Effector CD4-positive, alpha-beta T cell (primary cell): ENCODE data around the gene SIK3.
"Not testable (repeated sequence)": the region's sequence is repeated elsewhere in the genome, so short reads cannot be mapped to it uniquely, and the experiment has no call there.

Experiments
- DNase-seq: peaks from one replicate; pipeline ENCODE4 v3.0.0-alpha.2; 2020
- total RNA-seq: gene quantifications from one replicate; lab custom pipeline; 2026; lab: John Stamatoyannopoulos, UW

Gene SIK3
- total RNA-seq: 128 reads per million, percentile 87 among the genes with 10 or more reads in this experiment

DNA sequence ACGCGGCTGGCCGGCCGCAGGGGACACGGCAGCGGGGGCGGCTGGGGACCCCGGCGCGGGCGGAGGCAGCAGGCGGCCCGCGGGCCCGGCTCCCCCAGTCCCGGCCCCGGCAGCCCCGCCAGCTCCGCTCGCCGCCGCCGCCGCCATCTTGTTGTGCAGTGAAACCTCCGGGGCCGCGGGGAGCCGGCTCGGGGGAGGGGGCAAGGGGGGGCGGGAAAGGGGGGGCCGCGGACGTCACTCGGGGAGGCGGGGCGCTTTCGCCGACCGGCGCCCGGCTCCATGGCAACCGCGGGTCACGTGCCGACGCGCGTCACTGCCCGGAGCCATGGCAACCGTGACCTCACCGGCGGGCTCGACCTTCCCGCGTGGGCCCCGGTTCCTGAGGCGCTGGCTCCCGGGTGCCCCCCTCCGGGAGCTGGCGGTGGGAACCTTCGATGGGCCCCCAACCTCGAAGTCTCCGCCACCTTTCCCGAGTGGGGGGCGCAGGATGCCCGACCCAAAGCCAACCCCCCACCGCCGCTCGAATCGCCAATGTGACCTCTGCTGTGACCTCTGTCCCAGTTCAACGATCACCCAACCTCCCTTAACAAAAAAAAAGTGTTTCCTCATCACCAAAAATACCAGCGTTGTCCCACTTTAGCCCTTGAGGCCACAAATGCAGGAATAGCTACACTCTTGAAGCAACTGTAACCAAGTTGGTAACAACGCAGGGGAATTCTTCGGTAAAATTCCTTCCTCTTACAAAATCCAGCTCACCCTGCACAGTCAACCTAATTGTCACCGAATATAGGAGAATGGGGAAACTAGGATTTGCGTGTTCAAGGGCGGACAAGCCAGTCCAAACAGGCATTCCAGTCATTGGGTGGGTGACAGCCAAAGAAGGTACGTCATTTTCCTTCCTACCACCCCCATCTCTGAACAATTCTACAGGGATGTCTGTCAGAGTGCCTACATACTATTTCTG is at the start of gene SIK3:
Gene SIK3, minus strand, starts transcription at position 160 of the 964 bp plus-strand sequence. Its CDS starts 13 bp downstream, at position 147.
- DNase-seq: peak; percentile 93

- DNase-seq: no peak
These were observed 48.3 kb upstream of the SIK3 start for GRCh38 chr11:117146521-117146920.

- no peak for DNase-seq
These were observed 47.1 kb upstream of the SIK3 start for GRCh38 chr11:117145393-117145761.

GRCh38 chr11:117144477-117145392 is 46.5 kb upstream of the SIK3 start:
- DNase-seq: peak; percentile 17

- peak; percentile 90 for DNase-seq
These were observed 45.7 kb upstream of the SIK3 start, which contains the start of gene PAFAH1B2 for GRCh38 chr11:117143871-117144476. Gene PAFAH1B2, plus strand, starts transcription at chr11:117144287. Its CDS starts 8,161 bp downstream, at chr11:117152448.

GRCh38 chr11:117143390-117143789 is 45.2 kb upstream of the SIK3 start:
- no peak for DNase-seq

DNA sequence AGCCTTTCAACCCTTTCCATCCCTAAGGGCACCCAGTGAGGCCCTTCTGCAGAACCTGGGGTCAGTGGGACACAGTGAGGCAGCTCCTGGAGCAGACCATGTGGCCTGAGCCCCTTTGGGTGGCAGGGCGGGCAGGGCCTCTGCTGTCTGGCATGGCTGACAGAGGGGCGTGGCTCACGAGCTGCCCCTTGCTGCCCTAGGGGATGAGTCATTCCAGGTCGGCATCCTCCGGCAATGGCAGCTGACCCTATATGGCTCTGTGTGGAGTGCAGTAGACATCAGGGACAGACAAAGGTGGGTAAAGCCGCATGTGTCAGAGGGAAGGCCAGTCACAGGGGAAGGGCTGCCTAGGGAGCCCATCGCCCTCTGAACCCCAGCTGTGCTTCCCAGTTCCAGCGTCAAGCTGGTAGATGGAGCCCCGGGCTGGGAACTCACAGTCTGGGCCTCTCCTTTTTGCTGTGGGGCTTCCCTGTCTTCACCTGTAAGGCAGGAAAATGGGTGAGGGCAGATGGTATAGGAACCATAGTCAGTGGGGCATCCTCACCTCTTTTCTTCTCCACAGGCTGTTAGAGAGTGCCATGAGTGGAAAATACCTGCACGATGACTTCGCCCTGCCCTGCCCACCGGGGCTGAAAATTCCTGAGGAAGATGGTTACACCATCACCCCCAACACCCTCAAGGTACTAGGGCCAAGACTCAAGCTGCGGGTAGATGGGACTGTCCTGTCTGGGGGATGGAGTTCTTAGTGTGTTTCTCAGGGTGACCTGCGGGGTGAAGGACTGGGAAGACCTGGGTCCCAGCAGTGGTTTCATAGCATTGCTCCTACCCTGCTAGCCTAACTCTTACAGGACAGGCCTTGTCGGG is 39.2 kb upstream of the SIK3 start:
- not testable (repeated sequence) for DNase-seq

- DNase-seq: not testable (repeated sequence)
These were observed 36.8 kb upstream of the SIK3 start for GRCh38 chr11:117134979-117135378.

DNA sequence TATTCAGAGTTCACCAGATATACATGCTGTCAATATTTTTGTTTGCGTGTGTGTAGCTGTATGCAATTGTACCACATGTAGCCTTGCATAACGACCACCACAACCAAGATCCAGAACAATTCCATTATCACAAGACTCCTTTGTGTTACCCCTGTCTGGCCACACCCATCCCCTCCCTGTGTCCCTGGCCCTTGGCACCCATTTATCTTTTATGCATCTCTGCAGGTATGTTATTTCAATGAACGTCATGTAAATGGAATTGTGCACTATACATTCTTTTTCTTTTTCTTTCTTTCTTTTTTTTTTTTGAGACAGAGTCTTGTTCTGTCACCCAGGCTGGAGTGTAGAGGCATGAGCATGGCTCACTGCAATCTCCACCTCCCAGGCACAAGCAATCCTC is 36.2 kb upstream of the SIK3 start:
- no peak for DNase-seq

DNA sequence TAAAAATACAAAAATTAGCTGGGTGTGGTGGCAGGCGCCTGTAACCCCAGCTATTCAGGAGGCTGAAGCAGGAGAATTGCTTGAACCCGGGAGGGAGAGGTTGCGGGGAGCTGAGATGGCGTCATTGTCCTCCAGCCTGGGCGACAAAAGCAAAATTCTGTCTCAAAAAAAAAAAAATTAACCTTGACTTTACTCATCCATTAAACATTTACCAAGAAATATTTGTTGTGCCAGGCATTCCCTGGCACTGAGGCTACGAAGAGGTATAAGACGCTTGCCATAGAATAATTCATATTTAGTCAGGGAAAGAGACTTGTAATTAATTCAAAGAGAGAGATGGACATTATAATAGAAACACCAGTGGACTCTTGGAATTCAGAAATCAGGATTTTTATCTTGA is 32.7 kb upstream of the SIK3 start:
- DNase-seq: no peak

DNA sequence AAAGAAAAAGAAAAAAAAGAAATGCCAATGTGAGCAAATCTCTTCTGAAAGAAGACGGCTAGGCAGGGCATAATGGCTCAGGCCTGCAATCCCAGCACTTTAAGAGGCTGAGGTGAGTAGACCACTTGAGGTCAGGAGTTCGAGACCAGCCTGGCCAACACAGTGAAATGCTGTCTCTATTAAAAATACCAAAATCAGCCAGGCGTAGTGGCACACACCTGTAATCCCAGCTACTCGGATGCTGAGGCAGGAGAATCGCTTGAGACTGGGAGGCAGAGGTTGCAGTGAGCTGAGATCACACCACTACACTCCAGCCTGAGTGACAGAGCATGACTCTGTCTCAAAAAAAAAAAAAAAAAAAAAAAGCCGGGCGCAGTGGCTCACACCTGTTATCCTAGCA is 32.2 kb upstream of the SIK3 start:
- DNase-seq: not testable (repeated sequence)

DNA sequence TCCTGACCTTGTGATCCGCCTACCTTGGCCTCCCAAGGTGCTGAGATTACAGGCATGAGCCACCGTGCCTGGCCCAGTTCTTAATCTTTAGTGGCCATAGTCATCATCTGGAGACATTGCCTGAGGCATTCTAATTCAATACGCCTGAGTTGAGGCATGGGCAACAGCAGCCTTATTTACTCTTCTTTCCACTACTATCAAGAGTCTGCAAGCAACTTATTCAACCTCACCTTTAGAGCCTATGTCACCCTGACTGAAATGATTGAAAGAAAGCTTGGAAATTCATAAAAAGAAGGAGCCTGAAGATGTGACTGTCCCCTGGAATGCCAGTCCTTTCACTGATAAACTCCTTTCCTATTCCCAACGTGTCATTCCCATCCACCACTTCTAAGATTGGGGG is 30.1 kb upstream of the SIK3 start:
- no peak for DNase-seq

DNA sequence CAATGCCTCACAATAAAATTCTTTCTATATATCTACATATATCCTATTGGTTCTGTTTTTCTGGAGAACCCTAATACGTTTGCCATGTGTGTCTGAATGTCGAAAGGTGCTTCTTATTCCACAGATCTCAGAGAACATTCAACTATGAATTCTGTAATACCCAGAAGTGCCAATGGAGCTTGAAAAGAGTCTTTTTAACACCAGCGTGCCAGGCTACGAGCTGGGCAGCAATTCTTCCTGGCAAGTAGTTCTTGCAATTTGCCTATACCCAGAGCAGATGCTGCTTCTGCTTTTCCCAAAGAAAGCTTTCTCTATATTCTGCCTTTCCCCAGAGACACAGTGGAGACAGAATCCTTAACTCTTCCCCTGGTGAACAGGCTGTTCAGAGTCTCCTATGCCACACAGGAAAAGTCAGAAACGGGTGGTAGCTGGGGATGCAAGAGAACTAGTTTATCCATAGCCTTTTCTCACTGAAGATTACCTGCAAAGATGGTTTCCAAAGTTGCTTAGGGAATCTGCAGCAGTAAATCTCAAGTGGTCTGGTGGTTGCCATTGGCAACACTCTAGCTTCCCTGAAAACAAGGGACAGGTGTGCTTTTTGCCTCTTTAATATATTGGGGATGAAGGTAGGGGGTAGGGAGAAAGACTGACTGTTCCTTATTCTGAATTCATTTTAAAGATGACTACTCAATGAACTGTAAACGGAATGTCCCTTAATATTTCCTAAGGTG is 29.1 kb upstream of the SIK3 start:
- DNase-seq: no peak

DNA sequence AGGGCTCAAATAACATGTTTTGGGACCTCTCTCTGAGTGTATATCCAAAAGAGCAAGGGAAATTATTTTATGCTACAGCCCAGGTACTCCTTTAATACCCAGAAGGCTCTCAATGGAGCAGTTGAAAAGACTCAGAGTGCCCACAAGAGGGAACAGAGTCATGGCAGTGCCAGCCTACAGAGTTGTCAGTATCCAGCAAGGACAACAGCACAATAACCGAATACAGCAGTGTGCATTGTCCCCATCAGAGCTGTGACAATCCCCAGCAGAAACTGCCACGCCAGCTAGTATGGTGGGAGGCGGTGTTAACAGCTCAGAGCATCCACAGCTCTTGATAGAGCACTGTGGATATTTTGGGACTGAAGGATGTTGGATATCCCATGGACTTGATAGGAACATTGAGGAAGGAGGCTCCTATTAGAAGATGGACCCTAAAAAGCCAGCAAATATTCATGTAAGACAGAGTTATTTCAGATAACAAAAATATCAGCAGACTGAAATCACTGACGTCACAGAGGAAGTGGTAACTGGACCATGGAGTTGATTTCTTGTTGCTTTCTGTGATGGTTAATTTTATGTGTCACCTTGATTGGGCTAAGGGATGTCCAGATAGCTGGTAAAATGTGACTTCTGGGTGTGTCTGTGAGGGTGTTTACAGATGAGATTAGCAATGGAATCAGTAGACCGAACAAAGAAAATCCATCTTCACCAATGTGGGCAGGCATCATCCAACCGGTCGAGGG is 28.2 kb upstream of the SIK3 start:
- DNase-seq: no peak

GRCh38 chr11:117122556-117122955 is 24.3 kb upstream of the SIK3 start:
- DNase-seq: no peak

DNA sequence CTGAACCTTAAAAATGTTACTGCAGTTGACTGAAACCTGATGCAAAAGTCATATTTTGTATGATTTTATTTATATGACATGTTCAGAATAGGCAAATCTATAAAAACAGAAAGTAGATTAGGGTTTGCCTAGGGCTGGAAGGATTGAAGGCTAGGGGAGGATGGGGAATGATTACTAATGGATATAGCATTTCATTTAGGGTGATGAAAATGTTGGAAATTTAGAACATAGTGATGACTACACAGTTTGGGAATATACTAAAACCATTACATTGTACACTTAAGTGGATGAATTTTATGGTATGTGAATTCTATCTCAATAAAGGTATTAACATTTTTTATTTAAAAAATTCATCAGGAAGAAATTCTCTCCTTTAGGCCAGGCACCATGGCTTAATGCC is 22.9 kb upstream of the SIK3 start:
- no peak for DNase-seq

DNA sequence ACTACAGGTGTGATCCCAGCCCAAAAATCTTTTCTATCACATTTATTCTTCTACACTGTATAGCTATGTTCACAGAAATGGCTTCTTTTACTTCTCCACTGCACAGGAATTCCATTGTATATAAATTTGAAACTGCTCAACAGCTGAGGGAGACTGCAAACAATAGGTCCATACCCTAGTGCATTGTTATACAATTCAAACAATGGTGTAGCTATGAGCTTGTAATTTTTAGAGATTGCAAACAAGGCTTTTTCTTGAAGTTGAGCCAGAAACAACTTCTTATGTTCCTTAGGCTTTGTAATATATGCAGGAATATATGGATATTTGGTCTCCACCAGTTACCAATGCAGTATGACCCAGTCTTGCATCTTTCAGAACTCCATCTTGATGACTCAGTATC is 19.5 kb upstream of the SIK3 start:
- no peak for DNase-seq

- DNase-seq: not testable (repeated sequence)
These were observed 14.7 kb upstream of the SIK3 start for GRCh38 chr11:117112939-117113338.

DNA sequence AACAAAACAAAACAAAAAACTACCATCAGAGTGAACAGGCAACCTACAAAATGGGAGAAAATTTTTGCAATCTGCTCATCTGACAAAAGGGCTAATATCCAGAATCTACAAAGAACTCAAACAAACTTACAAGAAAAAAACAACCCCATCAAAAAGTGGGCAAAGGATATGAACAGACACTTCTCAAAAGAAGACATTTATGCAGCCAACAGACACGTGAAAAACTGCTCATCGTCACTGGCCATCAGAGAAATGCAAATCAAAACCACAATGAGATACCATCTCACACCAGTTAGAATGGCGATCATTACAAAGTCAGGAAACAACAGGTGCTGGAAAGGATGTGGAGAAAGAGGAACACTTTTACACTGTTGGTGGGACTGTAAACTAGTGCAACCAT is 14.3 kb upstream of the SIK3 start:
- not testable (repeated sequence) for DNase-seq

DNA sequence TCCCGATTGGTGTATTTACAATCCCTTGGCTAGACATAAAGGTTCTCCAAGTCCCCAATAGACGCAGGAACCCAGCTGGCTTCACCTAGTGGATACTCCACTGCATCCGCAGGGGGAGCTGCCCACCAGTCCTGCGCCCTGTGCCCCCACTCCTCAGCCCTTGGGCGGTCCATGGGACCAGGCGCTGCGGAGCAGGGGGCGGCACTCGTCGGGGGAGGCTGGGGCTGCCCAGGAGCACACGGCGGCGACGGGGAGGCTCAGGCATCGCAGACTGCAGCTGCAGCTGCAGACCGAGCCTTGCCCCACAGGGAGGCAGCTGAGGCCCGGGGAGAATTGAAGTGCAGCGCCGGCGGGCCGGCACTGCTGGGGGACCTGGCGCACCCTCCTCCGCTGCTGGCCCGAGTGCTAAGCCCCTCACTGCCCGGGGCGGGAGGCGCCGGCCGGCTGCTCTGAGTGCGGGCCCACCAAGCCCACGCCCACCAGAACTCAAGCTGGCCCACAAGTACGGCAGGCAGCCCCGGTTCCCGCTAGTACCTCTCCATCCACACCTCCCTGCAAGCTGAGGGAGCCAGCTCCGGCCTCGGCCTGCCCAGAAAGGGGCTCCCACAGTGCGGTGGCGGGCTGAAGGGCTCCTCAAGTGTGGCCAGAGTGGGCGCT is 12.2 kb upstream of the SIK3 start:
- DNase-seq: no peak
